HCT116 (cell line): ENCODE results near the gene CACNA1C.

Experiments
- EGR1 ChIP-seq: IDR thresholded peaks from 2 replicates; pipeline ENCODE4 v1.6.1; 2012; ENCODE audit warnings: low read depth
- FOSL1 ChIP-seq: IDR thresholded peaks from 2 replicates; pipeline ENCODE4 v1.6.1; 2012; ENCODE audit warnings: low read depth
- POLR2A ChIP-seq: IDR thresholded peaks from 2 replicates; pipeline ENCODE4 v1.7.0; 2011; ENCODE audit warnings: borderline replicate concordance; ENCODE audit not compliant: insufficient read depth, insufficient read length; ENCODE audit errors: extremely low read depth
- YY1 ChIP-seq: IDR thresholded peaks from 2 replicates; pipeline ENCODE4 v1.6.1; 2011; ENCODE audit warnings: low read length, low read depth, moderate library complexity, mild to moderate bottlenecking; ENCODE audit not compliant: insufficient replicate concordance; ENCODE audit errors: extremely low read depth
- TF ChIP-seq, protein P1 (sequence below), 3 experiments: fragments of 200-600 bp in 1 of 3; sonication (generic) in 1 of 3; IDR thresholded peaks in 2 of 3; conservative IDR thresholded peaks in 1 of 3; 2 replicates each; pipeline ENCODE4 v1.5.1; 2012 to 2017; ENCODE audit warnings: low read depth in 2 of 3, low read length in 2 of 3, antibody characterized with exemption in 1 of 3, borderline replicate concordance in 1 of 3, control low read depth in 1 of 3, mild to moderate bottlenecking in 1 of 3, mixed read lengths in 1 of 3, mixed run types in 1 of 3, moderate library complexity in 1 of 3; ENCODE audit not compliant: insufficient read depth in 1 of 3

- no peak for TF ChIP-seq FOSL1
- TF ChIP-seq EGR1: no peak
- TF ChIP-seq, protein P1, sequence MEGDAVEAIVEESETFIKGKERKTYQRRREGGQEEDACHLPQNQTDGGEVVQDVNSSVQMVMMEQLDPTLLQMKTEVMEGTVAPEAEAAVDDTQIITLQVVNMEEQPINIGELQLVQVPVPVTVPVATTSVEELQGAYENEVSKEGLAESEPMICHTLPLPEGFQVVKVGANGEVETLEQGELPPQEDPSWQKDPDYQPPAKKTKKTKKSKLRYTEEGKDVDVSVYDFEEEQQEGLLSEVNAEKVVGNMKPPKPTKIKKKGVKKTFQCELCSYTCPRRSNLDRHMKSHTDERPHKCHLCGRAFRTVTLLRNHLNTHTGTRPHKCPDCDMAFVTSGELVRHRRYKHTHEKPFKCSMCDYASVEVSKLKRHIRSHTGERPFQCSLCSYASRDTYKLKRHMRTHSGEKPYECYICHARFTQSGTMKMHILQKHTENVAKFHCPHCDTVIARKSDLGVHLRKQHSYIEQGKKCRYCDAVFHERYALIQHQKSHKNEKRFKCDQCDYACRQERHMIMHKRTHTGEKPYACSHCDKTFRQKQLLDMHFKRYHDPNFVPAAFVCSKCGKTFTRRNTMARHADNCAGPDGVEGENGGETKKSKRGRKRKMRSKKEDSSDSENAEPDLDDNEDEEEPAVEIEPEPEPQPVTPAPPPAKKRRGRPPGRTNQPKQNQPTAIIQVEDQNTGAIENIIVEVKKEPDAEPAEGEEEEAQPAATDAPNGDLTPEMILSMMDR (IDR thresholded peaks at IDR 0.05 in 2 of 3, conservative IDR thresholded peaks at IDR 0.05 in 1 of 3; ENCODE audit: borderline replicate concordance in 1 of 3, insufficient read depth in 1 of 3, low read depth in 2 of 3, low read length in 2 of 3): no peak
- TF ChIP-seq POLR2A: no peak
- TF ChIP-seq YY1: no peak
These were observed 540.3 kb downstream of the CACNA1C start for GRCh38 chr12:2593045-2593444.
